ENCODE results near the gene TRIM41.
A peak's percentile ranks its signal among the peaks of the same experiment; 100 is the strongest.

TRIM41 gene

DNA sequence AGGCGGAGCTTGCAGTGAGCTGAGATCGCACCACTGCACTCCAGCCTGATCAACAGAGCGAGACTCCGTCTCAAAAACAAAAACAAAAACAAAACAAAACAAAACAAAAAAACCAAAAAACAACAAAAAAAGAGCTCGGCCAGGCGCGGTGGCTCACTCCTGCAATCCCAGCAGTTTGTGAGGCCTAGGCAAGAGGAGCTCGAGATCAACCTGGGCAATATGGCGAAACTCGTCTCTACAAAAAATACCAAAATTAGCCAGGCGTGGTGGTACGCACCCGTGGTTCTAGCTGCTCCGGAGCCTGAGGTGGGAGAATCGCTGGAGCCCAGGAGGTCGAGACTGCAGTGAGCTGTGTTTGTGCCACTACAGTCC, 38.2 kb upstream of the TRIM41 start:
- H3K27ac ChIP-seq (ENCODE audit: extremely low read depth, low read depth, low read length), result no peak overlapping the region; the same call in 1 of the 2 replicates
- no peaks in the 10 kb centered on the region for H3K9me3 ChIP-seq (ENCODE audit: control insufficient read depth, insufficient read depth, low read depth, low read length)
- H3K4me1 ChIP-seq (ENCODE audit: control insufficient read depth, insufficient read depth, low read length), result no peaks in the 10 kb centered on the region
- H3K4me3 ChIP-seq (ENCODE audit: low read depth, low read length), result no peak overlapping the region
- peak; percentile 72 for TF ChIP-seq ZNF600 (tag by site-specific recombination; IDR thresholded peaks at IDR 0.05)
- TF ChIP-seq, protein P1, sequence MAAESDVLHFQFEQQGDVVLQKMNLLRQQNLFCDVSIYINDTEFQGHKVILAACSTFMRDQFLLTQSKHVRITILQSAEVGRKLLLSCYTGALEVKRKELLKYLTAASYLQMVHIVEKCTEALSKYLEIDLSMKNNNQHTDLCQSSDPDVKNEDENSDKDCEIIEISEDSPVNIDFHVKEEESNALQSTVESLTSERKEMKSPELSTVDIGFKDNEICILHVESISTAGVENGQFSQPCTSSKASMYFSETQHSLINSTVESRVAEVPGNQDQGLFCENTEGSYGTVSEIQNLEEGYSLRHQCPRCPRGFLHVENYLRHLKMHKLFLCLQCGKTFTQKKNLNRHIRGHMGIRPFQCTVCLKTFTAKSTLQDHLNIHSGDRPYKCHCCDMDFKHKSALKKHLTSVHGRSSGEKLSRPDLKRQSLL (tag by site-specific recombination; IDR thresholded peaks at IDR 0.05), result peak; percentile 71; the same call in 1 of the 2 replicates
- no peak for TF ChIP-seq ZNF132 (tag by site-specific recombination; IDR thresholded peaks at IDR 0.05; ENCODE audit: borderline replicate concordance)
- ChIA-PET CTCF (interaction anchor here (0.6 to 2.3 kb wide), 14 partner anchors 8 to 396 kb away, joined by 3 to 23 read pairs (median 4); no protein-coding TSS in a partner anchor), POLR2A (interaction anchor here (0.6 to 2.2 kb wide), 9 partner anchors 11 to 324 kb away, joined by 3 to 19 read pairs (median 4); partner anchors contain the start of genes RACK1, TRIM41, TRIM52 and ZFP62)
- no peaks in the 10 kb centered on the region for H3K36me3 ChIP-seq (ENCODE audit: control insufficient read depth in 2 of 2, insufficient read depth in 1 of 2, low read length in 2 of 2)

GRCh38 chr5:181185560-181185959, 37.5 kb upstream of the TRIM41 start:
- ChIA-PET CTCF (interaction anchor here (0.7 to 2.3 kb wide), 4 partner anchors 12 to 35 kb away, joined by 3 to 23 read pairs (median 12); no protein-coding TSS in a partner anchor), POLR2A (interaction anchor here (1.4 to 2.2 kb wide), 2 partner anchors 58 to 75 kb away, joined by 4 to 19 read pairs; partner anchors contain the start of genes RACK1 and TRIM52)

More at GRCh38 chr5:181185560-181185959, 37.5 kb upstream of the TRIM41 start:
- Histone ChIP-seq H3K4me1 (ENCODE audit: control insufficient read depth, insufficient read depth, low read length) (no peaks in the 10 kb centered on the region), H3K27ac (ENCODE audit: extremely low read depth, low read depth, low read length) (no peak overlapping the region), H3K9me3 (ENCODE audit: control insufficient read depth, insufficient read depth, low read depth, low read length) (no peaks in the 10 kb centered on the region), H3K36me3 (ENCODE audit: control insufficient read depth in 2 of 2, insufficient read depth in 1 of 2, low read length in 2 of 2) (no peaks in the 10 kb centered on the region), H3K4me3 (ENCODE audit: low read depth, low read length) (no peak overlapping the region)
- TF ChIP-seq ZNF37A (tag by site-specific recombination; IDR thresholded peaks at IDR 0.05), result no peak
- TF ChIP-seq GLIS2 (tag by site-specific recombination; IDR thresholded peaks at IDR 0.05), result no peak
- TF ChIP-seq ZNF19 (tag by site-specific recombination; IDR thresholded peaks at IDR 0.05; ENCODE audit: low read depth), result no peak
- TF ChIP-seq ZBTB49 (tag by site-specific recombination; IDR thresholded peaks at IDR 0.05; ENCODE audit: low read depth), result no peak
- no peak for TF ChIP-seq ZNF10 (tag by site-specific recombination; IDR thresholded peaks at IDR 0.05)
- no peak for TF ChIP-seq SP3 (tag by site-specific recombination; IDR thresholded peaks at IDR 0.05)
- TF ChIP-seq ZNF530 (tag by site-specific recombination; IDR thresholded peaks at IDR 0.05; ENCODE audit: low read depth), result no peak
- TF ChIP-seq TSHZ1 (tag by site-specific recombination; IDR thresholded peaks at IDR 0.05; ENCODE audit: borderline replicate concordance), result no peak
- no peak for TF ChIP-seq KLF17 (tag by site-specific recombination; IDR thresholded peaks at IDR 0.05)
- TF ChIP-seq SCRT2 (tag by site-specific recombination; IDR thresholded peaks at IDR 0.05), result no peak
- no peak for TF ChIP-seq MEIS1 (CRISPR knock-in tag; IDR thresholded peaks at IDR 0.05; ENCODE audit: borderline replicate concordance)
- no peak for TF ChIP-seq ZNF473 (tag by site-specific recombination; IDR thresholded peaks at IDR 0.05)
